Adrenal gland (tissue), 5 donors: ENCODE data around the gene SART3.

Experiments used
- CTCF ChIP-seq, 6 experiments: fragments of 450-650 bp in 4 of 6; fragments of 200-600 bp in 2 of 6; sonication (generic) in 1 of 6; IDR thresholded peaks; 1 replicate in 5 of 6; 2 replicates in 1 of 6; pipeline versions ENCODE4 v1.5.1 to v1.8.0; 2016 to 2021; ENCODE audit warnings: antibody characterized with exemption in 6 of 6, mild to moderate bottlenecking in 2 of 6, moderate library complexity in 1 of 6
- POLR2A ChIP-seq, 2 donors: fragments of 450-650 bp; IDR thresholded peaks; one replicate each; pipeline ENCODE4 v1.6.1; 2017; ENCODE audit warnings: antibody characterized with exemption in 2 of 2, mild to moderate bottlenecking in 2 of 2, moderate library complexity in 1 of 2
- donor health status: DM: no; HTN: no; CAD: no.

- TF ChIP-seq POLR2A (IDR thresholded peaks at IDR 0.05), result no peak
- TF ChIP-seq CTCF (IDR thresholded peaks at IDR 0.05), result no peak
Measured at GRCh38 chr12:108577458-108577857, 16.5 kb upstream of the SART3 start.
